HEK293 (cell line): ENCODE results near the gene SYAP1.

Experiments used
- ATF2 ChIP-seq: fragments of 450-650 bp; formaldehyde crosslinking; IDR thresholded peaks from 2 replicates; pipeline ENCODE4 v1.5.1; 2016; ENCODE audit warnings: missing biosample characterization, missing genetic modification characterization, low read depth
- IKZF3 ChIP-seq: fragments of 450-650 bp; IDR thresholded peaks from 2 replicates; pipeline ENCODE4 v1.5.0; 2018; ENCODE audit warnings: missing biosample characterization, mild to moderate bottlenecking, missing genetic modification characterization, moderate library complexity
- INSM2 ChIP-seq: fragments of 450-650 bp; formaldehyde crosslinking; IDR thresholded peaks from 2 replicates; pipeline ENCODE4 v1.5.1; 2016; ENCODE audit warnings: missing biosample characterization, missing genetic modification characterization
- KLF16 ChIP-seq: fragments of 450-650 bp; formaldehyde crosslinking; IDR thresholded peaks from 2 replicates; pipeline ENCODE4 v1.5.1; 2017; ENCODE audit warnings: missing biosample characterization, missing genetic modification characterization
- KLF9 ChIP-seq: fragments of 450-650 bp; formaldehyde crosslinking; IDR thresholded peaks from 2 replicates; pipeline ENCODE4 v1.5.1; 2016; ENCODE audit warnings: missing biosample characterization, missing genetic modification characterization, low read depth
- PRDM1 ChIP-seq: fragments of 450-650 bp; formaldehyde crosslinking; IDR thresholded peaks from 2 replicates; pipeline ENCODE4; 2016; ENCODE audit warnings: missing biosample characterization, missing genetic modification characterization
- PRDM6 ChIP-seq: fragments of 450-650 bp; formaldehyde crosslinking; IDR thresholded peaks from 2 replicates; pipeline ENCODE4 v1.5.1; 2017; ENCODE audit warnings: missing biosample characterization, missing genetic modification characterization
- SETDB1 ChIP-seq: IDR thresholded peaks from one replicate; pipeline ENCODE4 v1.6.1; 2017; ENCODE audit warnings: mild to moderate bottlenecking, low read length, moderate library complexity, mixed read lengths; ENCODE audit not compliant: insufficient read length
- TSHZ1 ChIP-seq: fragments of 450-650 bp; formaldehyde crosslinking; IDR thresholded peaks from 2 replicates; pipeline ENCODE4 v1.5.1; 2016; ENCODE audit warnings: missing biosample characterization, missing genetic modification characterization, borderline replicate concordance
- ZBTB21 ChIP-seq: fragments of 450-650 bp; formaldehyde crosslinking; IDR thresholded peaks from 2 replicates; pipeline ENCODE4 v1.5.1; 2017; ENCODE audit warnings: missing biosample characterization, missing genetic modification characterization
- ZBTB6 ChIP-seq: fragments of 450-650 bp; formaldehyde crosslinking; IDR thresholded peaks from 2 replicates; pipeline ENCODE4 v1.5.1; 2017; ENCODE audit warnings: missing biosample characterization, missing genetic modification characterization
- ZNF18 ChIP-seq: fragments of 450-650 bp; formaldehyde crosslinking; IDR thresholded peaks from 2 replicates; pipeline ENCODE4 v1.5.1; 2016; ENCODE audit warnings: missing biosample characterization, missing genetic modification characterization
- ZNF248 ChIP-seq: fragments of 450-650 bp; formaldehyde crosslinking; IDR thresholded peaks from 2 replicates; pipeline ENCODE4 v1.5.1; 2017; ENCODE audit warnings: missing biosample characterization, missing genetic modification characterization
- ZNF362 ChIP-seq: fragments of 450-650 bp; formaldehyde crosslinking; IDR thresholded peaks from 2 replicates; pipeline ENCODE4 v1.5.1; 2016; ENCODE audit warnings: missing biosample characterization, missing genetic modification characterization
- ZNF391 ChIP-seq: fragments of 450-650 bp; formaldehyde crosslinking; IDR thresholded peaks from 2 replicates; pipeline ENCODE4 v1.5.1; 2016; ENCODE audit warnings: low read depth, missing biosample characterization, missing genetic modification characterization, borderline replicate concordance
- ZNF426 ChIP-seq: fragments of 450-650 bp; formaldehyde crosslinking; IDR thresholded peaks from 2 replicates; pipeline ENCODE4 v1.5.1; 2017; ENCODE audit warnings: missing biosample characterization, missing genetic modification characterization, mild to moderate bottlenecking, inconsistent platforms, moderate library complexity
- ZNF48 ChIP-seq: fragments of 450-650 bp; formaldehyde crosslinking; IDR thresholded peaks from 2 replicates; pipeline ENCODE4 v1.5.1; 2016; ENCODE audit warnings: missing biosample characterization, missing genetic modification characterization
- ZNF560 ChIP-seq: fragments of 450-650 bp; formaldehyde crosslinking; IDR thresholded peaks from 2 replicates; pipeline ENCODE4 v1.5.1; 2017; ENCODE audit warnings: missing biosample characterization, missing genetic modification characterization, borderline replicate concordance
- ZNF580 ChIP-seq: fragments of 450-650 bp; formaldehyde crosslinking; IDR thresholded peaks from 2 replicates; pipeline ENCODE4 v1.5.1; 2016; ENCODE audit warnings: missing biosample characterization, missing genetic modification characterization
- ZNF600 ChIP-seq: fragments of 450-650 bp; formaldehyde crosslinking; IDR thresholded peaks from 2 replicates; pipeline ENCODE4 v1.5.1; 2016; ENCODE audit warnings: missing biosample characterization, missing genetic modification characterization
- ZNF610 ChIP-seq: fragments of 450-650 bp; formaldehyde crosslinking; IDR thresholded peaks from 2 replicates; pipeline ENCODE4 v1.5.1; 2016; ENCODE audit warnings: missing biosample characterization, missing genetic modification characterization, borderline replicate concordance
- ZNF621 ChIP-seq: fragments of 450-650 bp; formaldehyde crosslinking; IDR thresholded peaks from 2 replicates; pipeline ENCODE4 v1.5.1; 2017; ENCODE audit warnings: missing biosample characterization, missing genetic modification characterization
- ZNF645 ChIP-seq: fragments of 450-650 bp; formaldehyde crosslinking; IDR thresholded peaks from 2 replicates; pipeline ENCODE4; 2016; ENCODE audit warnings: missing biosample characterization, missing genetic modification characterization
- ZNF677 ChIP-seq: fragments of 450-650 bp; IDR thresholded peaks from 2 replicates; pipeline ENCODE4 v1.5.0; 2018; ENCODE audit warnings: missing biosample characterization, mild to moderate bottlenecking, missing genetic modification characterization, moderate library complexity
- ZNF777 ChIP-seq: fragments of 450-650 bp; formaldehyde crosslinking; IDR thresholded peaks from 2 replicates; pipeline ENCODE4 v1.5.1; 2017; ENCODE audit warnings: missing biosample characterization, missing genetic modification characterization, borderline replicate concordance

SYAP1 gene

GRCh38 chrX:16719334-16720084, at the start of gene SYAP1 (continued):
- TF ChIP-seq ZNF426 (tag by site-specific recombination) (no peak), ATF2 (peak; percentile 99), KLF16 (tag by site-specific recombination) (0 out of 2 replicates have a peak, but pooled peaks have one; percentile 26), ZNF621 (no peak), ZBTB21 (tag by site-specific recombination) (peak; percentile 99), ZNF248 (tag by site-specific recombination) (no peak), SETDB1 (no peak), INSM2 (tag by site-specific recombination) (peak; percentile 17; the same call in 1 of the 2 replicates), ZNF677 (no peak), ZNF48 (no peak), ZNF18 (tag by site-specific recombination) (no peak), ZNF645 (no peak), ZNF580 (no peak), ZNF610 (peak; percentile 63; the same call in 1 of the 2 replicates), ZNF560 (tag by site-specific recombination) (no peak), ZNF391 (tag by site-specific recombination) (no peak), PRDM1 (tag by site-specific recombination) (no peak), ZNF362 (no peak), IKZF3 (peak; percentile 96), TSHZ1 (no peak), ZNF777 (no peak), PRDM6 (tag by site-specific recombination) (no peak), ZNF600 (tag by site-specific recombination) (peak; percentile 58), ZBTB6 (tag by site-specific recombination) (no peak), KLF9 (no peak)
